ENCODE results near the gene MTLN.

- TF ChIP-seq CTCF (optimal IDR thresholded peaks at IDR 0.05 in 1 of 3, IDR thresholded peaks at IDR 0.05 in 1 of 3, conservative IDR thresholded peaks at IDR 0.05 in 1 of 3; ENCODE audit: extremely low read depth in 1 of 3, insufficient read depth in 2 of 3, low read length in 3 of 3) (no peak), EZH2 (IDR thresholded peaks at IDR 0.05; ENCODE audit: low read length) (no peak)
Observed at GRCh38 chr2:110198016-110198415, 14.3 kb downstream of the MTLN start.
